HG03565 (cell line): ENCODE measurements around the gene MACF1.
"Not testable (repeated sequence)": the region's sequence is repeated elsewhere in the genome, so short reads cannot be mapped to it uniquely, and the experiment has no call there.

Experiments used
- ATAC-seq: cut with Tn5 transposase; IDR thresholded peaks from one replicate; pipeline ENCODE4 v1.9.1; 2021; ENCODE audit warnings: mild to moderate bottlenecking, moderate library complexity; ENCODE audit not compliant: unreplicated experiment

Gene MACF1

GRCh38 chr1:39526466-39527189 lies 322.1 kb downstream of the MACF1 start:
- ATAC-seq, result no peak

DNA sequence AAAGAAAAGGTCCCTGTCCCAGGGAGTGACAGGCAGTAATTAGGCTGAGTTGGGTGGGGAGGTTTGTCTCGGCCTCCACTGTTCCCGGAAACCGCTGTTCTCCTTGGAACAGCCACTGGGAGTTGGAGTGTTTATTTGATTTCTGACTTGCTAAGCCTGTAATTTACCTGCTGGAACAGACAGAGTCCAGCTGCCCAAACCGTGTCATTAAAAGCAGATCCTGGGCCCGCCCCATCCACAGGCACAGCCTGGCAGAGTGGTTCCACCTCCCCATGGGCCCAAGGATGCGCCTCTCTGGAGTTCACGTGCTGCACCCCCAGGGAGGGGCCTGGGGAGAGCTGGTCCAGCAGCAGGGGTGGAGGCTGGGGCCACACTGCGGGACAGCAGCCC lies 322.7 kb downstream of the MACF1 start:
- not testable (repeated sequence) for ATAC-seq

DNA sequence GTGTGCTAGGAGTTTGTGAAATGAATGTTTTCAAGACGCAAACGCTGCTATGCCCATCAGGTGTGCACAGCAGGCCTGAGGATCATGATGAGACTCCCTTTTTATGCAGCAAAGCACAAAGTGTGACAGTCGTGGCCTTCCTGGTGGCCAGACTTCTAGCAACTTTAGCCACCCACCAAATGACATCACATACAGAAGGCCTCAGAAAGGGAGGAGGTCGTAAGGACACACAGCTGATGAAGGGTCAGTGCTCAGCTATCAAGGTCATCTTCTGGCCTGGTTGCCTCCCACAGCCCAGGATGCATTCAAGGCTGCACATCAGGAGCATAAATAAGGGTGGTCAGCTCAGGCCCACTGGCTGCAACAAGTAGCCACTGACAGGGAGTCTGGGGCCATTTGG lies 323.6 kb downstream of the MACF1 start:
- ATAC-seq, result no peak

- no peak for ATAC-seq
Measured at GRCh38 chr1:39529901-39530535, 325.5 kb downstream of the MACF1 start.

DNA sequence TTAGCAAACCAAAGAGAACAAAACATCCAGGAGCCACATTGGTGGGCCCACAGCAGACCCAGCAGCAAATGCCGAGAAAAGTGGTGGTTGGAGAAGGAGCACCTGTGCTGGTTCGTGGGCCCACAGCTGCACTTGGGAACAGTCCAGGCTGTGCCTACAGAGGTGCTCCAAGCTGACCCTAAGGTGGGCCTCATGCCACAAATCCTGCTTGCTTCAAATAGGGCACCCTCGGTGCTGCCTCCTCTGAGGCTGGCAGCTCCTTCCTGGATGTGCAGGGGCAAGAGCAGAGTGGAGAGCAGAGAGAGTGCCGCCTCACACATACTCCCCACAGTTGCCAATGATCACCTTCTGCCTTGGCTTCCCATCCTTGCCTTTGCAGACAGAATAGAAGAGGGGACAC lies 327.0 kb downstream of the MACF1 start:
- no peak for ATAC-seq

DNA sequence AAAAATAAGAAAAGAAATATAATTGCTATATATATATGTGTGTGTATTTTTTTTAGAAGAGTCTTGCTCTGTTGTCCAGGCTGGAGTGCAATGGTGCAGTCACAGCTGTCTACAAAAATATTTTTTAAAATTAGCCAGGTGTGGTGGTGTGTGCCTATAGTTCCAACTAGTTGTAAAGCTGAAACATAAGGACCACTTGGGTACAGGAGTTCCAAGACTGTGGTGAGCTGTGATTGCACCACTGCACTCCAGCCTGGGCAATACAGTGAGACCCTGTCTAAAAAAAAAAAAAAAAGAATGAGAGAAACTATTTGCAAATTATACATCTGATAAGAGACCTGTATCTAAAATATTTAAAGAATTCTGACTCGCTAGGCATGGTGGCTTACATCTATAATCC lies 328.9 kb downstream of the MACF1 start:
- ATAC-seq, result no peak
